Loucy (cell line): Measurements from ENCODE around the gene FOXB2.

Experiments
- H2AFZ ChIP-seq: fragments of 200-600 bp; sonication (generic); 2 replicates; pipeline ENCODE4 v1.6.0; 2016; ENCODE audit warnings: antibody characterized with exemption, mild to moderate bottlenecking, low read length, moderate library complexity
- H3F3A ChIP-seq: fragments of 200-600 bp; 2 replicates; pipeline ENCODE4 v1.6.0; 2016; ENCODE audit warnings: antibody characterized with exemption, low read depth, mild to moderate bottlenecking
- H3K27me3 ChIP-seq: fragments of 200-600 bp; sonication (generic); 2 replicates; pipeline ENCODE4 v1.6.1; 2014; ENCODE audit warnings: low read length, mild to moderate bottlenecking; ENCODE audit not compliant: insufficient read depth, poor library complexity, severe bottlenecking
- H3K36me3 ChIP-seq: fragments of 200-600 bp; sonication (generic); 2 replicates; pipeline ENCODE4 v1.6.1; 2016; ENCODE audit warnings: low read length; ENCODE audit not compliant: insufficient read depth
- H3K4me1 ChIP-seq: fragments of 200-600 bp; sonication (generic); 2 replicates; pipeline ENCODE4 v1.5.1; 2014; ENCODE audit warnings: low read length, mild to moderate bottlenecking; ENCODE audit not compliant: insufficient read depth, poor library complexity, severe bottlenecking
- H3K4me2 ChIP-seq: fragments of 200-600 bp; sonication (generic); 2 replicates; pipeline ENCODE4 v1.6.0; 2014; ENCODE audit warnings: antibody characterized with exemption, low read length, low read depth, mild to moderate bottlenecking; ENCODE audit not compliant: poor library complexity, severe bottlenecking
- H3K4me3 ChIP-seq: fragments of 200-600 bp; sonication (generic); 2 replicates; pipeline ENCODE4 v1.5.1; 2014; ENCODE audit warnings: low read length, mild to moderate bottlenecking, mixed read lengths; ENCODE audit not compliant: poor library complexity, severe bottlenecking
- H3K79me2 ChIP-seq: fragments of 200-600 bp; sonication (generic); 2 replicates; pipeline ENCODE4 v1.6.1; 2014; ENCODE audit warnings: low read length; ENCODE audit not compliant: insufficient read depth
- H3K9ac ChIP-seq: fragments of 200-600 bp; sonication (generic); 2 replicates; pipeline ENCODE4 v1.6.0; 2014; ENCODE audit warnings: mild to moderate bottlenecking, low read depth, low read length, moderate library complexity; ENCODE audit not compliant: poor library complexity, severe bottlenecking
- H3K9me2 ChIP-seq: fragments of 200-600 bp; sonication (generic); replicated peaks from 2 replicates; pipeline ENCODE4 v1.6.1; 2016; ENCODE audit warnings: low read depth, low read length, mixed read lengths
- H3K9me3 ChIP-seq: fragments of 200-600 bp; sonication (generic); 2 replicates; pipeline ENCODE4 v1.6.1; 2014; ENCODE audit warnings: mild to moderate bottlenecking, antibody characterized with exemption, low read length, low read depth; ENCODE audit not compliant: insufficient read depth
- H4K20me1 ChIP-seq: fragments of 200-600 bp; sonication (generic); 2 replicates; pipeline ENCODE4 v1.6.0; 2014; ENCODE audit warnings: antibody characterized with exemption, low read length, mild to moderate bottlenecking; ENCODE audit not compliant: insufficient read depth, poor library complexity, severe bottlenecking
- EZH2phosphoT487 ChIP-seq: fragments of 200-600 bp; IDR thresholded peaks from 2 replicates; pipeline ENCODE4 v1.6.1; 2018; ENCODE audit warnings: antibody characterized with exemption, mild to moderate bottlenecking, moderate library complexity, borderline replicate concordance
- TF ChIP-seq, protein P1 (sequence below): fragments of 200-600 bp; sonication (generic); conservative IDR thresholded peaks from 2 replicates; pipeline ENCODE4 v1.5.1; 2014; ENCODE audit warnings: mild to moderate bottlenecking, antibody characterized with exemption, low read length

FOXB2 gene

DNA sequence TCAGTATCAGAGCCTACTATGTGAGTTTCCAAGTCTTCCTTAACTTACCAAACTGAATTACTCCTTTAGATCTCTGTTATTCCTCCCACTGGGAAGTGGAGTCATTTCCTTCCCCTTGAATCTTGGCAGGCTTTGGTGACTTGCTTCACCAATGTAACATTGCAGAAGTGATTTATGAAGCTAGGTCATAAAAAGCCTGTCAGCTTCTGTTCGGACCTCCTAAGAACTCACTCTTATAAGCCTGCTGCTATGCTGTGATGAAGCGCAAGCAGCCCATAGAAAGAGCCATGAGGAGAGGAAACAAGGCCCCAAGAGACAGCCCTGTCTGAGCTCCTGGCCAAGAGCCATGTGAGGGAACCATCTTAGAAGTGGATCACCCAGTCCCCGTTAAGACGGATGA lies 14.2 kb upstream of the FOXB2 start:
- H4K20me1 ChIP-seq, result no peaks in the 10 kb centered on the region
- no peaks in the 10 kb centered on the region for H3K4me1 ChIP-seq
- H3F3A ChIP-seq, result no peaks in the 10 kb centered on the region
- no peaks in the 10 kb centered on the region for H3K9me3 ChIP-seq
- no peaks in the 10 kb centered on the region for H3K79me2 ChIP-seq
- no peaks in the 10 kb centered on the region for H3K36me3 ChIP-seq
- H3K9ac ChIP-seq, result no peak overlapping the region
- TF ChIP-seq EZH2phosphoT487, result no peak
- TF ChIP-seq, protein P1, sequence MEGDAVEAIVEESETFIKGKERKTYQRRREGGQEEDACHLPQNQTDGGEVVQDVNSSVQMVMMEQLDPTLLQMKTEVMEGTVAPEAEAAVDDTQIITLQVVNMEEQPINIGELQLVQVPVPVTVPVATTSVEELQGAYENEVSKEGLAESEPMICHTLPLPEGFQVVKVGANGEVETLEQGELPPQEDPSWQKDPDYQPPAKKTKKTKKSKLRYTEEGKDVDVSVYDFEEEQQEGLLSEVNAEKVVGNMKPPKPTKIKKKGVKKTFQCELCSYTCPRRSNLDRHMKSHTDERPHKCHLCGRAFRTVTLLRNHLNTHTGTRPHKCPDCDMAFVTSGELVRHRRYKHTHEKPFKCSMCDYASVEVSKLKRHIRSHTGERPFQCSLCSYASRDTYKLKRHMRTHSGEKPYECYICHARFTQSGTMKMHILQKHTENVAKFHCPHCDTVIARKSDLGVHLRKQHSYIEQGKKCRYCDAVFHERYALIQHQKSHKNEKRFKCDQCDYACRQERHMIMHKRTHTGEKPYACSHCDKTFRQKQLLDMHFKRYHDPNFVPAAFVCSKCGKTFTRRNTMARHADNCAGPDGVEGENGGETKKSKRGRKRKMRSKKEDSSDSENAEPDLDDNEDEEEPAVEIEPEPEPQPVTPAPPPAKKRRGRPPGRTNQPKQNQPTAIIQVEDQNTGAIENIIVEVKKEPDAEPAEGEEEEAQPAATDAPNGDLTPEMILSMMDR, result no peak
- H3K9me2 ChIP-seq, result no peaks in the 10 kb centered on the region
- no peak overlapping the region for H3K4me2 ChIP-seq
- no peak overlapping the region for H3K4me3 ChIP-seq
- no peaks in the 10 kb centered on the region for H3K27me3 ChIP-seq
- H2AFZ ChIP-seq, result no peak overlapping the region

DNA sequence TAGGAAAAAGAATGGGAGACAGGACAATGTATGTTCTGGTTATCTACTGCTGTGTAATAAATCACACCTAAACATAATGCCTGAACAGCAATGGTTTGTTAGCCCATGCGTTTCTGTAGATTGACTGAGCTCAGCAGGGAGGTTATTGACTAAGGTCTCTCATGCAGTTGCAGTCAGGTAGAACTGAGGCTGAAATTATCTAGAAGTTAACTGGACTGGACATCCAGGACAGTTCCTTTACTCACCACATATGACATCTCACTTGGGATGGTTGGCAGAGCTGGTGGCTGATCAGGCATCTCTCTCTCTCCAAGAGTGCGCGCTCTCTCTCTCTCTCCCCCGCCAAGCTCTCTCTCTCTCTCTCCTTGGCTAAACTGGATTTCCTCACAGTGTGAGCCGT lies 8.9 kb upstream of the FOXB2 start:
- TF ChIP-seq, protein P1, result no peak
- no peak for TF ChIP-seq EZH2phosphoT487
- Histone ChIP-seq H4K20me1 (no peaks in the 10 kb centered on the region), H3K4me3 (no peak overlapping the region), H3K9ac (no peak overlapping the region), H3K9me2 (no peaks in the 10 kb centered on the region), H3K4me1 (no peaks in the 10 kb centered on the region), H3K4me2 (no peak overlapping the region), H3K79me2 (no peaks in the 10 kb centered on the region), H3K27me3 (no peaks in the 10 kb centered on the region), H3K36me3 (no peaks in the 10 kb centered on the region), H2AFZ (no peak overlapping the region), H3F3A (no peaks in the 10 kb centered on the region), H3K9me3 (no peaks in the 10 kb centered on the region)

DNA sequence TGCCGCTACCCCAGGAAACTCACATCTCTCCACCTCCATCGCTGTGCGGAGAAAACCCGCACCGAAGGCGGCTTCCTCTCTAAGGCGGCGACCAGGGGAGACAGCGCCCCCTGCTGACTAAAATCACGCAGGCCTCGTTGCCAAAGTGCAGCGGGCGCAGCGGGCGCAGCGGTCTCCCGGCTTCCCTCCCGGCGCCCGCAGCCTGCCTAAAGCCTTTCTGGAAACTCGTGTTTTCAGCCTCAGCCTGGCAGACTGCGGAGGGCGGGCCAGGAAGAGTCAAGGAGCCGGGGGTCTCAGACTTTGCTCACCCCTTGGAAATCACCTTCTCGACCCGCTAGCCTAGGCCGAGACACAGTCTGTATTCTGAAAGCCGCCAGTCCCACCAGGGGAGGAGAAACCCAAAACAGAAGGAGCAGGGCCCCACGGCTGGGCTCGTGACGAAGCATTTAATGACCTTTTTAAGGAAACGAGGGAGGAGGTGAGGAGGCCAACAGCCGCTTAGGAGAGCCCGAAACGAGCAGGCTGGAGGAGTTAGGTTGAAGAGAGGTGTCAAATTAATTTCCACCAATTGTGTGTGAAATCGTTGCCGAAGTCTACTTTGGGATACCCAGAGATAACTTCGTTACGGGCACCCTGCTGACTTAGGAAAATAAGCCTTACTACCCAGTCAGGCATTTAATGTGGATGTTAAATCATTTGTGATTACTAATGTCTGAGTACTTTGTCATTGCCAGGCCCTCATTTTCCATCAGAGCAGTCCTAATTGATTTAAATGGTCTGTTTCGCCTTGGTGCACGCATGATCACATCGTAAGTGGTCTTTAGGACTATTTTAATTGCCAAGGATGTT lies 7.3 kb upstream of the FOXB2 start:
- no peaks in the 10 kb centered on the region for H3K79me2 ChIP-seq
- H4K20me1 ChIP-seq, result no peaks in the 10 kb centered on the region
- TF ChIP-seq, protein P1, result peak; percentile 69
- TF ChIP-seq EZH2phosphoT487, result no peak
- H3K9ac ChIP-seq, result no peak overlapping the region
- no peak overlapping the region for H2AFZ ChIP-seq
- no peak overlapping the region for H3K4me2 ChIP-seq
- H3K9me3 ChIP-seq, result no peaks in the 10 kb centered on the region
- H3K4me1 ChIP-seq, result no peaks in the 10 kb centered on the region
- H3K4me3 ChIP-seq, result no peak overlapping the region
- H3K9me2 ChIP-seq, result no peaks in the 10 kb centered on the region
- no peaks in the 10 kb centered on the region for H3F3A ChIP-seq
- H3K36me3 ChIP-seq, result no peaks in the 10 kb centered on the region
- no peaks in the 10 kb centered on the region for H3K27me3 ChIP-seq
